Measurements from ENCODE around the gene TST. TPM values are rescaled to one million over a fixed set of nuclear protein-coding genes. Genes with fewer than 3 reads are reported as not detected.

The TST gene
- total and polyA plus RNA-seq, 9 of the 15 experiments (the other 6 are each of a cell fraction or from before 2014, with no cell fraction given), result 1.4 to 26.9 (median 12.4) TPM

DNA sequence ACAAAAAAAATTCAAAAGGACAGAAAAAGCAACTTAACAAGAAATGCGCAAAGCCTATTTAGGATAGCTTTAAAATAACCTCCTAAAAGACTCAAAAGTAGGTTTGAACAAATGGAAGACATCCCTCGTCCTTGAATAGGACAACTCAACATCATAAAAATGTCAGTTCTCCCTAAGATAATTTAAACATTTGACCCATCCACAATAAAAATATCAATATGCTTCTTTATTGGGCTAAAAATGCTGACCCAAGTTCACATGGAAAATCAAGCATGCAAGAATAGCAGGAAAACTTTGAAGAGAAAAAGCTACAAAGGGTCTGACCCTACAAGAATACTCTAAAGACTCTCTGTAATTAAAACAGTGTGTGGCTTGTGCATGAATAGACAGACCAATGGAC, 20.2 kb upstream of the TST start (continued):
- TF ChIP-seq, protein P1, sequence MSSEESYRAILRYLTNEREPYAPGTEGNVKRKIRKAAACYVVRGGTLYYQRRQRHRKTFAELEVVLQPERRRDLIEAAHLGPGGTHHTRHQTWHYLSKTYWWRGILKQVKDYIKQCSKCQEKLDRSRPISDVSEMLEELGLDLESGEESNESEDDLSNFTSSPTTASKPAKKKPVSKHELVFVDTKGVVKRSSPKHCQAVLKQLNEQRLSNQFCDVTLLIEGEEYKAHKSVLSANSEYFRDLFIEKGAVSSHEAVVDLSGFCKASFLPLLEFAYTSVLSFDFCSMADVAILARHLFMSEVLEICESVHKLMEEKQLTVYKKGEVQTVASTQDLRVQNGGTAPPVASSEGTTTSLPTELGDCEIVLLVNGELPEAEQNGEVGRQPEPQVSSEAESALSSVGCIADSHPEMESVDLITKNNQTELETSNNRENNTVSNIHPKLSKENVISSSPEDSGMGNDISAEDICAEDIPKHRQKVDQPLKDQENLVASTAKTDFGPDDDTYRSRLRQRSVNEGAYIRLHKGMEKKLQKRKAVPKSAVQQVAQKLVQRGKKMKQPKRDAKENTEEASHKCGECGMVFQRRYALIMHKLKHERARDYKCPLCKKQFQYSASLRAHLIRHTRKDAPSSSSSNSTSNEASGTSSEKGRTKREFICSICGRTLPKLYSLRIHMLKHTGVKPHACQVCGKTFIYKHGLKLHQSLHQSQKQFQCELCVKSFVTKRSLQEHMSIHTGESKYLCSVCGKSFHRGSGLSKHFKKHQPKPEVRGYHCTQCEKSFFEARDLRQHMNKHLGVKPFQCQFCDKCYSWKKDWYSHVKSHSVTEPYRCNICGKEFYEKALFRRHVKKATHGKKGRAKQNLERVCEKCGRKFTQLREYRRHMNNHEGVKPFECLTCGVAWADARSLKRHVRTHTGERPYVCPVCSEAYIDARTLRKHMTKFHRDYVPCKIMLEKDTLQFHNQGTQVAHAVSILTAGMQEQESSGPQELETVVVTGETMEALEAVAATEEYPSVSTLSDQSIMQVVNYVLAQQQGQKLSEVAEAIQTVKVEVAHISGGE (CRISPR knock-in tag; IDR thresholded peaks at IDR 0.05), result no peak
- TF ChIP-seq NR2C2 (CRISPR knock-in tag; IDR thresholded peaks at IDR 0.05), result no peak
- no peak for TF ChIP-seq NR2C2 (tag; IDR thresholded peaks at IDR 0.05)

DNA sequence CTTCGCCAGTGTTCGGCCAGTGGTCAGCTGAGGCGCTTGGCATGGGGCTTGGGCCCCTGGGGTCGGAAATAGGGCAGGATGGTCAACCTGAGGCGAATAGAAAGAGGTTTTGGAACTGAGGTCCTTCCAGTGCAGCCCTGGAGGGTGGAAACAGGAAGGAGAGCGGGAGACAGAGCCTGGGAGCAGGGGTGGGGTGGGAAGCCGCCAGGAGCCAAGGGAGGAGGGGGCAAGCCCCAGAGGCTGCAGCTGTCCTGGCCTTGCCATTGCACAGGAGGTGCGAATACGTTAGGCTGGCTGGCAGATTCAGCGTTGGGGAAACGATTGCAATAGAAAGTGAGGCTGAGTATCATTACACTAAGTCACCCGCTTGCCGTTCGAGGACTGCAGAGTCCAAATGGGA, 18.4 kb upstream of the TST start:
- no peaks in the 10 kb centered on the region for H3K36me3 ChIP-seq (ENCODE audit: control insufficient read depth, insufficient read depth, low read length)
- peaks cover 4 to 9% of the 10 kb centered on the region in 2 experiments; a peak in 2 of 5 replicates for H3K27me3 ChIP-seq (ENCODE audit: control insufficient read depth in 2 of 2, insufficient read depth in 2 of 2, low read length in 2 of 2)
- in situ Hi-C loops (cut with MboI) (no loop called here), intact Hi-C loops (cut with micrococcal nuclease) (no loop called here)
- no TSS peak for BruUV-seq (replicated peaks)
- H3K9ac ChIP-seq (ENCODE audit: insufficient read depth in 1 of 2, low read depth in 2 of 2, low read length in 2 of 2), result peak overlapping the region in 1 of 2 experiments; percentile 26; a peak in 1 of 4 replicates
- no peak for ATAC-seq
- DNase-seq (ENCODE audit: extremely low read depth in 1 of 4, low spot score in 3 of 4), result no peak
- ChIA-PET CTCF (ENCODE audit: low intra/inter-chr PET ratio) (no interaction called here), POLR2A (no interaction called here)
- H3K79me2 ChIP-seq (ENCODE audit: control insufficient read depth, insufficient read depth, low read length), result no peaks in the 10 kb centered on the region
- no peaks in the 10 kb centered on the region for H3K9me1 ChIP-seq (ENCODE audit: control insufficient read depth, insufficient read depth, low read length)
- no peak for FAIRE-seq
- H2AFZ ChIP-seq (ENCODE audit: low read depth, low read length), result no peak overlapping the region
- H4K20me1 ChIP-seq (replicated peaks; ENCODE audit: control insufficient read depth, insufficient read depth, low read length), result no peaks in the 10 kb centered on the region
- no peak overlapping the region for H3K4me3 ChIP-seq
- H3K4me1 ChIP-seq (replicated peaks in 1 of 2; ENCODE audit: control insufficient read depth in 2 of 2, insufficient read depth in 2 of 2, low read length in 2 of 2), result peaks cover 0 to 6% of the 10 kb centered on the region in 2 experiments; a peak in 2 of 5 replicates
- H3K4me2 ChIP-seq (ENCODE audit: insufficient read depth, low read length), result no peak overlapping the region
- WGBS (ENCODE audit: insufficient coverage, low coverage, missing lambda C conversion rate), result 5% methylated on average over 13 of the region's 14 CpGs
- no peak overlapping the region for H3K27ac ChIP-seq (ENCODE audit: extremely low read depth, low read depth, low read length)
- H3K9me3 ChIP-seq (replicated peaks; ENCODE audit: control insufficient read depth, insufficient read depth, low read depth, low read length), result no peaks in the 10 kb centered on the region
- TF ChIP-seq, protein P2, sequence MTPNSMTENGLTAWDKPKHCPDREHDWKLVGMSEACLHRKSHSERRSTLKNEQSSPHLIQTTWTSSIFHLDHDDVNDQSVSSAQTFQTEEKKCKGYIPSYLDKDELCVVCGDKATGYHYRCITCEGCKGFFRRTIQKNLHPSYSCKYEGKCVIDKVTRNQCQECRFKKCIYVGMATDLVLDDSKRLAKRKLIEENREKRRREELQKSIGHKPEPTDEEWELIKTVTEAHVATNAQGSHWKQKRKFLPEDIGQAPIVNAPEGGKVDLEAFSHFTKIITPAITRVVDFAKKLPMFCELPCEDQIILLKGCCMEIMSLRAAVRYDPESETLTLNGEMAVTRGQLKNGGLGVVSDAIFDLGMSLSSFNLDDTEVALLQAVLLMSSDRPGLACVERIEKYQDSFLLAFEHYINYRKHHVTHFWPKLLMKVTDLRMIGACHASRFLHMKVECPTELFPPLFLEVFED (CRISPR knock-in tag; conservative IDR thresholded peaks at IDR 0.05), result no peak
- TF ChIP-seq MXI1 (IDR thresholded peaks at IDR 0.05; ENCODE audit: low read depth, low read length) (no peak), ZFP36 (IDR thresholded peaks at IDR 0.05; ENCODE audit: low read depth, low read length, partially characterized antibody) (no peak), DIDO1 (tag; IDR thresholded peaks at IDR 0.05; ENCODE audit: low read depth) (no peak), RAD21 (CRISPR knock-in tag; conservative IDR thresholded peaks at IDR 0.05 in 1 of 2, IDR thresholded peaks at IDR 0.05 in 1 of 2) (no peak), ZFPM2 (CRISPR knock-in tag; IDR thresholded peaks at IDR 0.05) (no peak)
- TF ChIP-seq, protein P3, sequence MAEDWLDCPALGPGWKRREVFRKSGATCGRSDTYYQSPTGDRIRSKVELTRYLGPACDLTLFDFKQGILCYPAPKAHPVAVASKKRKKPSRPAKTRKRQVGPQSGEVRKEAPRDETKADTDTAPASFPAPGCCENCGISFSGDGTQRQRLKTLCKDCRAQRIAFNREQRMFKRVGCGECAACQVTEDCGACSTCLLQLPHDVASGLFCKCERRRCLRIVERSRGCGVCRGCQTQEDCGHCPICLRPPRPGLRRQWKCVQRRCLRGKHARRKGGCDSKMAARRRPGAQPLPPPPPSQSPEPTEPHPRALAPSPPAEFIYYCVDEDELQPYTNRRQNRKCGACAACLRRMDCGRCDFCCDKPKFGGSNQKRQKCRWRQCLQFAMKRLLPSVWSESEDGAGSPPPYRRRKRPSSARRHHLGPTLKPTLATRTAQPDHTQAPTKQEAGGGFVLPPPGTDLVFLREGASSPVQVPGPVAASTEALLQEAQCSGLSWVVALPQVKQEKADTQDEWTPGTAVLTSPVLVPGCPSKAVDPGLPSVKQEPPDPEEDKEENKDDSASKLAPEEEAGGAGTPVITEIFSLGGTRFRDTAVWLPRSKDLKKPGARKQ (CRISPR knock-in tag; IDR thresholded peaks at IDR 0.05), result no peak
- TF ChIP-seq, protein P4, sequence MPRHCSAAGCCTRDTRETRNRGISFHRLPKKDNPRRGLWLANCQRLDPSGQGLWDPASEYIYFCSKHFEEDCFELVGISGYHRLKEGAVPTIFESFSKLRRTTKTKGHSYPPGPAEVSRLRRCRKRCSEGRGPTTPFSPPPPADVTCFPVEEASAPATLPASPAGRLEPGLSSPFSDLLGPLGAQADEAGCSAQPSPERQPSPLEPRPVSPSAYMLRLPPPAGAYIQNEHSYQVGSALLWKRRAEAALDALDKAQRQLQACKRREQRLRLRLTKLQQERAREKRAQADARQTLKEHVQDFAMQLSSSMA (CRISPR knock-in tag; IDR thresholded peaks at IDR 0.05), result no peak
- TF ChIP-seq, protein P5, sequence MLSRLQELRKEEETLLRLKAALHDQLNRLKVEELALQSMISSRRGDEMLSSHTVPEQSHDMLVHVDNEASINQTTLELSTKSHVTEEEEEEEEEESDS (CRISPR knock-in tag; IDR thresholded peaks at IDR 0.05), result no peak

Data from K562 (cell line).